Spinal cord (tissue), 10 donors: ENCODE measurements around the gene TMEM176A. TPM values are rescaled to one million over a fixed set of nuclear protein-coding genes. Genes with fewer than 3 reads are reported as not detected.

Experiments used
- DNase-seq, 6 donors: peaks; one replicate each; pipeline versions ENCODE4 v3.0.0 to v3.0.0-alpha.2; 2013 to 2015; ENCODE audit warnings: low spot score in 6 of 6, low read depth in 4 of 6
- H3K27ac ChIP-seq: one replicate; pipeline ENCODE4 v1.5.1; 2013; ENCODE audit warnings: low read depth, low read length, control low read depth
- H3K27me3 ChIP-seq: one replicate; pipeline ENCODE4 v1.6.1; 2013; ENCODE audit warnings: low read length; ENCODE audit not compliant: control insufficient read depth, insufficient read depth
- H3K36me3 ChIP-seq: one replicate; pipeline ENCODE4 v1.6.1; 2013; ENCODE audit warnings: low read length; ENCODE audit not compliant: control insufficient read depth, insufficient read depth
- H3K4me1 ChIP-seq: one replicate; pipeline ENCODE4 v1.6.1; 2013; ENCODE audit warnings: low read length; ENCODE audit not compliant: control insufficient read depth, insufficient read depth
- H3K4me3 ChIP-seq: one replicate; pipeline ENCODE4 v1.5.1; 2013; ENCODE audit warnings: low read depth, low read length, control low read depth
- H3K9me3 ChIP-seq: one replicate; pipeline ENCODE4 v1.6.1; 2013; ENCODE audit warnings: low read length; ENCODE audit not compliant: control insufficient read depth, insufficient read depth
- WGBS: methylation state at CpG from one replicate; pipeline ENCODE4 v1.1.5; 2013; ENCODE audit warnings: missing lambda C conversion rate; ENCODE audit not compliant: insufficient coverage; 5-methylcytosine and 5-hydroxymethylcytosine counted together
- polyA plus RNA-seq, 2 donors: library from polyadenylated mRNA; unstranded; fragments of 120-200 nt; gene quantifications; one replicate each; pipeline ENCODE4 v1.2.1, GENCODE V29; 2013; ENCODE audit not compliant: insufficient read length in 2 of 2
- total RNA-seq, 2 donors: library from RNA; depleted of rRNA in 1 of 2; stranded (reverse); fragments of 120-200 nt in 1 of 2; fragments of >200 nt in 1 of 2; gene quantifications; one replicate each; pipeline versions ENCODE4 v1.2.3 to v1.2.4, GENCODE V29; 2013 to 2014
- donor health status: healthy.

Gene TMEM176A
- total and polyA plus RNA-seq, 4 donors = 13.6 to 24.2 (median 15.9) TPM

GRCh38 chr7:150826061-150826849 lies 25.7 kb downstream of the TMEM176A start:
- H3K4me3 ChIP-seq = no peak overlapping the region
- H3K9me3 ChIP-seq = no peaks in the 10 kb centered on the region
- H3K36me3 ChIP-seq = peaks cover 4% of the 10 kb centered on the region
- H3K27me3 ChIP-seq = no peaks in the 10 kb centered on the region
- peaks cover 6% of the 10 kb centered on the region for H3K4me1 ChIP-seq
- H3K27ac ChIP-seq = no peak overlapping the region
- no peak for DNase-seq
- 87% methylated on average over 5 of the region's 6 CpGs for WGBS

GRCh38 chr7:150828384-150828783 lies 27.8 kb downstream of the TMEM176A start:
- Histone ChIP-seq H3K4me1 (peaks cover 9% of the 10 kb centered on the region), H3K4me3 (no peak overlapping the region), H3K27ac (no peak overlapping the region), H3K27me3 (no peaks in the 10 kb centered on the region), H3K36me3 (peaks cover 4% of the 10 kb centered on the region), H3K9me3 (no peaks in the 10 kb centered on the region)
- no peak for DNase-seq
- WGBS = 80% methylated on average over 1 of the region's 2 CpGs

GRCh38 chr7:150829426-150829825 lies 28.9 kb downstream of the TMEM176A start:
- Histone ChIP-seq H3K4me1 (peaks cover 9% of the 10 kb centered on the region), H3K36me3 (peaks cover 4% of the 10 kb centered on the region), H3K27me3 (no peaks in the 10 kb centered on the region), H3K9me3 (no peaks in the 10 kb centered on the region), H3K27ac (no peak overlapping the region), H3K4me3 (no peak overlapping the region)
- DNase-seq = no peak
- WGBS = 100% methylated on average over 1 of the region's 1 CpG

- H3K9me3 ChIP-seq = no peaks in the 10 kb centered on the region
- H3K36me3 ChIP-seq = no peaks in the 10 kb centered on the region
- 0% methylated on average over 1 of the region's 1 CpG for WGBS
- H3K4me1 ChIP-seq = peaks cover 9% of the 10 kb centered on the region
- H3K27me3 ChIP-seq = no peaks in the 10 kb centered on the region
- H3K27ac ChIP-seq = peak overlapping the region; percentile 36
- peak in 1 of 6 donors; percentile 15 for DNase-seq
- H3K4me3 ChIP-seq = no peak overlapping the region
Observed at GRCh38 chr7:150830937-150831336, 30.4 kb downstream of the TMEM176A start.

- no peaks in the 10 kb centered on the region for H3K9me3 ChIP-seq
- 17% methylated on average over 1 of the region's 1 CpG for WGBS
- H3K27ac ChIP-seq = peak overlapping the region; percentile 82
Observed at GRCh38 chr7:150831851-150832250, 31.3 kb downstream of the TMEM176A start.

GRCh38 chr7:150835019-150835418 lies 34.5 kb downstream of the TMEM176A start:
- Histone ChIP-seq H3K4me1 (peaks cover 9% of the 10 kb centered on the region), H3K36me3 (no peaks in the 10 kb centered on the region), H3K4me3 (no peak overlapping the region), H3K27ac (no peak overlapping the region), H3K9me3 (no peaks in the 10 kb centered on the region), H3K27me3 (no peaks in the 10 kb centered on the region)
- 100% methylated on average over 1 of the region's 1 CpG for WGBS
- DNase-seq = no peak

More at GRCh38 chr7:150831851-150832250, 31.3 kb downstream of the TMEM176A start:
- Histone ChIP-seq H3K27me3 (no peaks in the 10 kb centered on the region), H3K4me3 (no peak overlapping the region), H3K36me3 (no peaks in the 10 kb centered on the region), H3K4me1 (peaks cover 9% of the 10 kb centered on the region)
- DNase-seq = peak; percentile 31 to 86 (median 63)

- 88% methylated on average over 6 of the region's 6 CpGs for WGBS
- Histone ChIP-seq H3K4me3 (no peak overlapping the region), H3K4me1 (peaks cover 8% of the 10 kb centered on the region), H3K27me3 (no peaks in the 10 kb centered on the region), H3K36me3 (no peaks in the 10 kb centered on the region), H3K27ac (no peak overlapping the region), H3K9me3 (no peaks in the 10 kb centered on the region)
- DNase-seq = no peak
Observed at GRCh38 chr7:150835702-150836280, 35.2 kb downstream of the TMEM176A start.

- no peak for DNase-seq
- Histone ChIP-seq H3K27ac (no peak overlapping the region), H3K4me1 (no peaks in the 10 kb centered on the region), H3K4me3 (no peak overlapping the region), H3K27me3 (no peaks in the 10 kb centered on the region), H3K36me3 (no peaks in the 10 kb centered on the region), H3K9me3 (peaks cover 1% of the 10 kb centered on the region)
- 69% methylated on average over 6 of the region's 7 CpGs for WGBS
Observed at GRCh38 chr7:150838965-150839650, 38.5 kb downstream of the TMEM176A start.

- Histone ChIP-seq H3K36me3 (no peaks in the 10 kb centered on the region), H3K27ac (no peak overlapping the region), H3K4me1 (peaks cover 17% of the 10 kb centered on the region), H3K4me3 (no peak overlapping the region), H3K27me3 (no peaks in the 10 kb centered on the region), H3K9me3 (peaks cover 1% of the 10 kb centered on the region)
- no peak for DNase-seq
- 80% methylated on average over 2 of the region's 3 CpGs for WGBS
Observed at GRCh38 chr7:150842018-150842417, 41.4 kb downstream of the TMEM176A start.
